GM19468 (cell line): ENCODE data around the gene CACNB1.

ENCODE experiments used
- ATAC-seq: cut with Tn5 transposase; IDR thresholded peaks from one replicate; pipeline ENCODE4 v1.9.1; 2021; ENCODE audit warnings: mild to moderate bottlenecking, moderate library complexity, moderate number of reproducible peaks; ENCODE audit not compliant: unreplicated experiment; ENCODE audit errors: extremely low read depth

The CACNB1 gene

DNA sequence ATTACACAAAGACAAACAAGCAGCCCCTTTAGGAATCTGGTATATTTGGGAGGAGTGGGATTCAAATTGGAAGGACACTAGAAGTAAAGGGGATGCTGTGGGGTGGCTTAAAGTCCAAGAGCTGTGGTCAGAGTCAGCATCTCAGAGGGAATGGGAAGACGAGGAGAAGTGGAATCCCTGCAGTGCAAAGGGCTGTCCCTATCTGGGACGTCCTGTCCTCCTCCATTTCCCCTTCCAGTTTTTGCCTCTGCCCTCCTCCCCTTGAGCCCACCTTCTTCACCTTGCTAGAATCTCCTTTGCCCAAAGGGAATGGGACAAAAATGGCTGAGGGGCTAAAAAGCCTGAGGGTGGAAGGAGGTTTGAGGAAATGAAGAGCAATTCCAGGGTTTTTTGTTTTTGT lies 41.8 kb downstream of the CACNB1 start:
- no peak for ATAC-seq

DNA sequence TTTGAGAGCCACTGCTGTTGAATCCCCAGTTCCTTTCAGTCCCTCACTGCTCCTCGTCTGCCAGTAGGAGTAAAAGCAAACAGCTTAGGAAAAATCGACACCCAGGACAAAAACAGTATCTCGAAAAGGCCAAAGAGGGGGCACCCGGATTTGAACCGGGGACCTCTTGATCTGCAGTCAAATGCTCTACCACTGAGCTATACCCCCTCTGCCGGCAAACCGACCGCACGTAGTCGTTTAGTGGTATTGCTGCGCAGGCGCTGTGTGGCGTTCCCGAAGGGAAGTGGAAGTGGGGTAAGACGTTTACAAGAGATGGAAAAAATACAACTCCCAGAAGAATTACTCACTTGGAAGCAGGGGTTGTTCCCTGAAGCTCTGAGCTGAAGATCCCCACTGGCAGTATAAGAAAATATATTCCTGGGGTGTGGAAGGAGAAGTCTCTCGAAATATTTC lies 43.8 kb downstream of the CACNB1 start:
- no peak for ATAC-seq

- no peak for ATAC-seq
These were observed 45.3 kb downstream of the CACNB1 start for GRCh38 chr17:39151943-39152818.

DNA sequence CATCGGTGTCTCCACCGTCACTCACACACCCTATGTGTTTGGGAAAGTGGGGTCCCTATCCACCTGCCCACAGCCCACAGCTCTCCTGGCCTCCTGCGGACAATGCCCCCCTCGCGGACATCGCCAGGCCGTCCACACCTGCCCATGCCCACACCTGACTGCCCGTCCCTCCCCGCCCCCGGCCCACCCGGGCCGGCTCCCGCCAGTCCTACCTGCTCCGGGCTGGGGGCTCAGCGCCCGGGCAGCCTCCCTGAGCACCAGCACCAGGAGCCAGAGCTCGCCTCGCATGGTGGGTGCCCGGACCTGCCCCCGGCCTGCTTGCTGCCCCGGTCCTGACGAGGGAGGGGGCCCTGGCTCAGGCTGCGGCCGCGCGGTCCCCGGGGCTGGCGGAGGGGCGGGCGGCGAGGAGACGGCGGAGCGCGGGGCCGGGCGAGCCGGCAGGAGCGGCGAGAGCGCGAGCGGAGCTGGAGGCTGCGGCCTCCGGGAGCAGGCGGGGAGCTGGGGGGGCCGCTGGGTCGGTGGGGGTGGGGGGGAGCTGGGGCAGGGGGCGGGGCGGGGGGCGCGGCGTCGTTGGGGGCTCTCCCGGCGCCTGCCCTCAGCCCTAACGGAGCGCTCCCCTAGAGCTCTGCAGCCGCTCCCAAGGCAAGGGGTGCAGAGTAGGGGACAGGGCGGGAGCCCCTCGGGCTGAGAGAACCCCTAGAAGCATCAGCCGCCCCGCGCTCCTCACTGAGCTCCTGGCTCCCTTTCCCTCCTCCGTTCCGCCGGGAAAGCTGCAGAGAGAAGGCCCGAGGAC lies 46.1 kb downstream of the CACNB1 start, which contains the start of gene PLXDC1:
PLXDC1 (minus strand) TSS at position 488 of the 793 bp plus-strand sequence; CDS start at position 288, 200 bp downstream.
- no peak for ATAC-seq

- no peak for ATAC-seq
These were observed 46.7 kb downstream of the CACNB1 start for GRCh38 chr17:39150795-39151149.

DNA sequence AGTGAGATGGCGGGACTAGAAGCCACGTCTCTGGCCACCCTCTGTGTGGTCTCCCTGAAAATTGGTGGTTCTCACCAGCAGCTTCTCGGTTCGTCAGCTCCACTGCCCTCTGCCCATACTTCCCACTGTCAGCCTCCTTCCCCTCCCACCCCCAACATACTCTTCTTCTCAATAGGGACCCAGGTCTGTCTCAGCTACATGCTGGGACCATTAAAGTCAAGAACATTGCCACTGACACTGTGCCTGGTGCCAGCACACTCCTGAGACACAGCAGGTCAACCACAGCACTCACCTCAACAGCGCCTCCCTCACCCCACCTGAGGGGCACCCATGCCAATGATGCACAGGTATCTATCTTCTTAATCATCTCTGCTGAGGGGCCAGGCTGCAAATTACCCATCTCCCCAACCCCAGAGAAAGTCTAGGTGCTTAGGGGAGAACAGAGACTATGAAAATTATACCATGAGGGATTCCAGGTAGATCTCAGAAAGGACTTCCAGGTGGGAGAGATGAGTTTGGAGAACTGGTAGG lies 47.3 kb downstream of the CACNB1 start:
- ATAC-seq, result no peak

DNA sequence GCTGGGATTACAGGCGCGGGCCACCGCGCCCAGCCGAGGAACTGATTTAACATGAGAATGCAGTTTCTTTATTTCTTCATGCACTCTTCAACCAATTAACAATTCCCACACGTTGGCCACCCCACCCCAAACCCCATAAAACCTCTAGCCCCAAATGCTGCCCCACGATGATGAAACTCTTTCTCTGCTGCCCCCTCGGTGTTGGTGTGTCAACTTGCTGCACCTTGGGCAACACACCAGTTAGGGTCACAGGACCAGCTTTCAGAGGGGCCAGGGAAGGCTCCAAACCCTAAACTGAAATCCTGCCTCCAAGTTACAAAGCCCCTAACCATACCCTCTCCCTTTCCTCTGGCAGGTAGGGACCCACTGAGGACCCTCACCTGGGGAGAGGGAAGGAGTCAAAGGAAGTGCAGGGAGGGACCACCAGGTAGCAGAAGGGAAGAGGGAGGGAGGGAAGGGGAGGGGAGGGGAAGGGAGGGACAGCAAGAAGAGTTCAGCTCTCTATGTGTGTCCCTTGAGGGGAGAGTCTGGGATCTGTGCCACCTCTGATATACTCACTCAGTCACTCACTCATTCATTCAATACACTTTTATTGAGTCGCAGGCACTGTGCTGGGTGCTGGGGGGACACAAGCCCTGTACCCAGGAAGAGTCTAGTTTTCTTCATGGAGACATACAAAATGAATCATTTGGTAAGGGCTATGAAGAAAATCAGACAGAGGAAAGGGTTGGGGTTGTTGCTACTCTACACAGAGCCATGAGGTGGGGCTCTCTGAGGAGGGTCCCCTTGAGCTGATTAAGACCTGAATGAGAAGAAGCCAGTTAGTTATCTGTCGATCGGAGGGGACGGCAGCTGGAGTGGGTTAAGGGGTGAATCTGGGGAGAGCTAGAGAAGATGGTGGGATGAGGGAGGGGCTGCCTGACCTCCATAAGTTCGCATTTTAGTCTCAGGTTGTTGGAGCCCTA lies 50.0 kb downstream of the CACNB1 start:
- no peak for ATAC-seq

DNA sequence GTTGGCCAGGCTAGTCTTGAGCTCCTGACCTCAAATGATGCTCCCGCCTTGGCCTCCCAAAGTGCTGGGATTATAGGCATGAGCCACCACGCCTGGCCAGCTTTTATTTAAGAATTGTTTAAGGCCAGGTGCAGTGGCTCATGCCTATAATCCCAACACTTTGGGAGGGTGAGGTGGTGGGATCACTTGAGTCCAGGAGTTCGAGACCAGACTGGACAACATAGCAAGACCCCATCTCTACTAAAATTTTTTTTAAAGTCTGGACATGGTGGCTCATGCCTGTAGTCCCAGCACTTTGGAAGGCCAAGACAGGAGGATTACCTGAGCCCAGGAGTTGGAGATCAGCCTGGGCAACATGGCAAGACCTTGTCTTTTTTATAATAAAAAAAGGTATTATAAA lies 51.2 kb downstream of the CACNB1 start:
- ATAC-seq, result no peak

DNA sequence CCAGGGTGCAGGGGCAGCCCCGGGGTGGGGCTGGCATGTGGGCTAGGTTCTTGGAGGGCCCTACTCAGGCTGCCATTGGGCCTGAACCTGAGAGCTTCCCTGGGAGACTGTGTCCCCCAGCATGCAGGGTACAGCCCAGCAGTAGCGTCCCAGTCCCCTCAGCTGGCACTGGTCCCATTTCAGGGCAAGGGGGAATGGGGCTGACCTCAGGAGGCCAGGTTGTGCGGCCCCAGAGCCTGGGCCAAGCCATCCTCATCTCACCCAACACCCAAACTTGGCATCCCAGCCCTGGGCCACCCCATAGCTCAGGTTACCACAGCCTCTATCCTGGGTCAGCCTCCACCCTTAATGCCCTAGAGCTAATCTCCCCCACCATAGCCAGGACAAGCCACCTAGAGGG lies 52.3 kb downstream of the CACNB1 start:
- no peak for ATAC-seq

GRCh38 chr17:39144416-39144840 lies 53.0 kb downstream of the CACNB1 start:
- no peak for ATAC-seq

DNA sequence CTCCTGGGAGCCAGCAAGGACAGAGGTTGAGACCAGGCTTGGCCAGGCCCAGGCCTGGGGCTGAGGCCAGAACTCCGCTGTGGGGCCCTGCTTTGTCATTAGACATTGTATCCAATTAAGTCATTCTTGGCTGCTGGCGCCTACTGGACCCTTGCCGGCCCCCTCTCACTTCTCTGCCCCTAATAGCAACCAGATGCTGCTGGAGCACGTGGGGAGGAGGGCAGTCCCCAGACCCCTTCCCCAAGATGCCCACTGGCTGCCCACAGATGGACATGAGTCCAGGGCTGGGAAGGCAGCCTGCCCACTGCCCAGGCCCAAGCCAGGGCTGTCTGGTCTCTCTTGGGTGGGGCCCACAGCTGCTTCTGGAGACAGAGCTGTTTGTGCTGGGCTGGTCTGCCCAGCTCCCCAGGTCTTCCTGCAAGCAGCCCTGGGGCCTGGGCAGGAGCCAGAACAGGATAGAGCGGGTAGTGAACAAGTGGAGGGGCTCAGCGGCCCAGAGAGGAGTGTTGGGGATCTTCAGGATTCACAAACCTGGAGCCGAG lies 53.8 kb downstream of the CACNB1 start:
- ATAC-seq, result no peak

DNA sequence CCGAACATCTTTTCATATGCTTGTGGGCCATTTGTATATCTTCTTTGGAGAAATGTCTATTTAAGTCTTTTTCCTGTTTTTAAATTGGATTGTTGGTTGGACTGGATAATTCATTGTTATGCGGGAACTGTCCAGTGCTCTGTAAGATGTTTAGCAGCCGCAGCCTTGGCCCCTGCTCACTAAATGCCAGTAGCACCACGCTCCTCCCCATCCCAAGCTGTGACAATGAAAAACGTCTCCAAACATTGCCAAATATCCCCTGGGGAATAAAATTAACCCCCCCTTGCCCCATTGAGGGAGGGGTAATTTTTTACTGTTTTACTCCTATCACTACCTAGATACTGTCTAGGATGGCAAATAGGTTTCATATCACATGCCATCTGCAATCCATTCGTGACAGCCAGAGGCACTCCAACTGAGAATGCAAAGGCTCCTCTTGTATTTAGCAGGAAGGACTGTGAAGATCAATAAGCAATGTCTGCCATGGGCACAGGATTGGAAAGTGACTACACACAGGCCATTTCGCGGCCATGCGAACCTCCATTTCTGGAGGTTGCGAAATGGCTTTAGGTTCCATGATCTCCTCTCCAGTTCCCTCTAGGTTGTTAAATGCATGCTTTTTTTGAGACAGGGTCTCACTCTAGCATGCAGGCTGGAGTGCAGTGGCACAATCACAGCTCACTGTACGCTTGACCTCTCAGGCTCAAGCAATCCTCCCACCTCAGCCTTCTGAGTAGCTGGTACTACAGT lies 55.4 kb downstream of the CACNB1 start:
- no peak for ATAC-seq

- ATAC-seq, result no peak
These were observed 56.2 kb downstream of the CACNB1 start for GRCh38 chr17:39141294-39141693.

- ATAC-seq, result no peak
These were observed 57.9 kb downstream of the CACNB1 start for GRCh38 chr17:39139561-39139960.

- ATAC-seq, result no peak
These were observed 58.3 kb downstream of the CACNB1 start for GRCh38 chr17:39139161-39139511.

DNA sequence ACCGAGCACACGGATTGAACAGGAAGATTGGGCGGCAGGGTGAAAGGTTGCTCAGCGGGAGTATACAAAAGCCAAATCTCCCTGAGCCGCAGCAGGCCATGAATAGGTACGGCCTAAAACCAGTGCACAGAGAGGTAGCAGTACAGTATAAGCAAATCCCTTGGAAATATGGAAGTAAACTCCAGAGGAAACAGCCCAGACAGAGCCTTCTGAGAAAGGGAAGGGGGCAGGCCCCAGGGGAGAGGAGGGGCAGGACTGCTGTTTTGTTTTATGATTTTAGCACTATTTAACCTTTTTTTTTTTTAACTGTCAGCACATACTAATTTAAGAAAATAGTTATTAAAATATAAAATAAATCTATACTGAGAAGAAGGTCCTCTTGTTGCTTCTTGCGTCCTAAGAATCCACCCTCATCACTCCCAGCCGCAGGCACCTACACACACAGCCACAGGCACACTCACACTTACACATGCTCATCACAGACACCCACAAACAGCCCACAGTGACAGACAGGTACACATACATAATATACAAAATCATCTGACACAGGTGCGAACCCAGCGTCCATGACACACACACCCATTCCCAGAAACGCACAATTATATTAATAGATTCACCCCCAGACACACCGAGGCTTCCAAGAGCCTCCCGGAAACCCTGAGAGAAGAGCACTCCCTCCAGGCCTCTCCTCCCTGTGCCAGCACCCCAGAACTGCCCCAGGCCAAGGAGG lies 58.9 kb downstream of the CACNB1 start:
- no peak for ATAC-seq

DNA sequence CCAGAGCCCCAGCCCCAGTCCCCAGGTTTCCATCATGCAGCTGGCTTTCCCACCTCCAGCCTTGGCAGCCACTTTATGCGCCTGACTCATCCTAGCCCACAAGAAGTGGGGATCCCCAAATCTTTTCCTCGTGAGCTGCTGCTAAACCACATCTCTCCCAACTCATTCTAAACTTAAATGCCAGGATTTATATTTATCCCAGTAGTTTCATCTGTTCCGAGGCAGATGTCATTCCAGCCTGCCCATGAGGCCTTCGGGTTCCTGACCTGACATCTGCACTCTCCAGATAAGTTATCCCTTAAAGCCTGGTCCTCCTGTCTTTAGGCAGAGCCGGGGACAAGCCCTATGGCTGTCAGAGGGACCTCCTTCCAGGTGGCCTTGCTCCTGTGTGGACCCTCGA lies 62.6 kb downstream of the CACNB1 start:
- ATAC-seq, result no peak

- no peak for ATAC-seq
These were observed 65.3 kb downstream of the CACNB1 start for GRCh38 chr17:39132192-39132610.
